ENCODE measurements around the gene CFAP45.

The CFAP45 gene

GRCh38 chr1:159895286-159895685 is 4.7 kb downstream of the CFAP45 start:
- no peak for DNase-seq (ENCODE audit: low read depth)
- TF ChIP-seq, protein P1, sequence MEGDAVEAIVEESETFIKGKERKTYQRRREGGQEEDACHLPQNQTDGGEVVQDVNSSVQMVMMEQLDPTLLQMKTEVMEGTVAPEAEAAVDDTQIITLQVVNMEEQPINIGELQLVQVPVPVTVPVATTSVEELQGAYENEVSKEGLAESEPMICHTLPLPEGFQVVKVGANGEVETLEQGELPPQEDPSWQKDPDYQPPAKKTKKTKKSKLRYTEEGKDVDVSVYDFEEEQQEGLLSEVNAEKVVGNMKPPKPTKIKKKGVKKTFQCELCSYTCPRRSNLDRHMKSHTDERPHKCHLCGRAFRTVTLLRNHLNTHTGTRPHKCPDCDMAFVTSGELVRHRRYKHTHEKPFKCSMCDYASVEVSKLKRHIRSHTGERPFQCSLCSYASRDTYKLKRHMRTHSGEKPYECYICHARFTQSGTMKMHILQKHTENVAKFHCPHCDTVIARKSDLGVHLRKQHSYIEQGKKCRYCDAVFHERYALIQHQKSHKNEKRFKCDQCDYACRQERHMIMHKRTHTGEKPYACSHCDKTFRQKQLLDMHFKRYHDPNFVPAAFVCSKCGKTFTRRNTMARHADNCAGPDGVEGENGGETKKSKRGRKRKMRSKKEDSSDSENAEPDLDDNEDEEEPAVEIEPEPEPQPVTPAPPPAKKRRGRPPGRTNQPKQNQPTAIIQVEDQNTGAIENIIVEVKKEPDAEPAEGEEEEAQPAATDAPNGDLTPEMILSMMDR (IDR thresholded peaks at IDR 0.05; ENCODE audit: control insufficient read depth, insufficient read depth, low read depth, low read length, missing control alignments) = no peak
- H3K4me3 ChIP-seq (ENCODE audit: control insufficient read depth, low read depth, low read length) = no peak overlapping the region

DNA sequence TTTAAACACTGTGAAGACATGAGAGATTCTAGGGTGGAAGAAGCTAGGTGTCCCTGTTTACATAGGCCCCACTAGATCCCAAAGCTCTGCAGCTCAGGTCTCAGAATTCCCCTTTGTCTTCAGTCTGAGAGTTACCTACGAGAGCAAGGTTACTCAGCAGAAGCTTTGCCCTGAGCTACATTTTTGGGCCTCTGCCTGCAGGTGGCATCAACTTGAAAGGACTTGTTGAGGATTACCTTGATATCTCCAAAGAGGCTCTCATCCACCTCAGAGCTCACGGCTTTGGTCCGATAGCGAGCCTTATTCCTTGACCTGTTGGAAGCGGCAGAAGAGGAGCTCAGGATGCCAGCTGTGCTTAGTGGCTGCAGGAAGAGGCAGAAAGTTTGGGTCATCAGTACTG is 7.0 kb downstream of the CFAP45 start:
- no peak for DNase-seq (ENCODE audit: low read depth)
- H3K4me3 ChIP-seq (ENCODE audit: control insufficient read depth, low read depth, low read length) = no peak overlapping the region
- TF ChIP-seq, protein P1 (IDR thresholded peaks at IDR 0.05; ENCODE audit: control insufficient read depth, insufficient read depth, low read depth, low read length, missing control alignments) = no peak

DNA sequence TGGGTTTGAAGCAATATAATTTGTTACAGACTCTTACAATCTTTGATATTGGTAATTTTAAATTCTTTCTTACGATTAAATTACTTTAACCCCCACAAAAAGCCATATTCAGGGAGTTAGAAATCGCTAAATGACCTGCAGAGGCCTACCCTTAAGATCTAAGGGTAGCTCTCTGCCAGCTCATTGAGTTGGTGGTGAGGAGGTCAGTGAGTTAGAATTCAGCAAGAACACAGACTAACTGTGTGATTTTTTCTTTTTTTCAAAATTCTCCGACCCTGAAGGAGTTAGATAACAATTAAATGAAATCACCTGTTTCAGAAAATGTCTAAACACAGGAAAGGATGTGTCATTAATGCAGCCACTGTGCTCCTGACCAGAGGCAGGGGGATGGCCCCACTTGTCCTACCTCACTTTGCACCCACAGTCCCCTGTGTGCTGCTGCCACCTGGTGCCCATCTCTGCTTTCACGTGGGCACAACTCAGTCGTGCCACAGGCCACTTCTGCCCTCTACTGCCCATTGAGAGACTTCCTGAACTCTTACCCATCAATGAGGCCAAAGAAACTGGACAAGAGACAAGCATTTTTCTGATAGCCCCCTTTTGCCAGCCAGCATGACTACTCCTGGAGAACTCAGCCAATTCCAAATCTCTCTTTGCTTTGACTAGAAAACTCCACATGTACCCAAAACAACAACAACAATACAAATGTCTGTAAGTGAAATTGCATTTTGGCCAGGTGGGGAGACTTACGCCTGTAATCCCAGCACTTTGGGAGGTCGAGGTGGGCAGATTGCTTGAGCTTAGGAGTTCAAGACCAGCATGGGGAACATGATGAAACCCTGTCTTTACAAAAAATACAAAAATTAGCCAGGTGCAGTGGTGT is 8.4 kb downstream of the CFAP45 start:
- H3K4me3 ChIP-seq (ENCODE audit: control insufficient read depth, low read depth, low read length) = no peak overlapping the region
- TF ChIP-seq, protein P1 (IDR thresholded peaks at IDR 0.05; ENCODE audit: control insufficient read depth, insufficient read depth, low read depth, low read length, missing control alignments) = peak; percentile 100
- peak; percentile 61 for DNase-seq (ENCODE audit: low read depth)

GRCh38 chr1:159890390-159890789 is 9.6 kb downstream of the CFAP45 start:
- no peak for DNase-seq (ENCODE audit: low read depth)

DNA sequence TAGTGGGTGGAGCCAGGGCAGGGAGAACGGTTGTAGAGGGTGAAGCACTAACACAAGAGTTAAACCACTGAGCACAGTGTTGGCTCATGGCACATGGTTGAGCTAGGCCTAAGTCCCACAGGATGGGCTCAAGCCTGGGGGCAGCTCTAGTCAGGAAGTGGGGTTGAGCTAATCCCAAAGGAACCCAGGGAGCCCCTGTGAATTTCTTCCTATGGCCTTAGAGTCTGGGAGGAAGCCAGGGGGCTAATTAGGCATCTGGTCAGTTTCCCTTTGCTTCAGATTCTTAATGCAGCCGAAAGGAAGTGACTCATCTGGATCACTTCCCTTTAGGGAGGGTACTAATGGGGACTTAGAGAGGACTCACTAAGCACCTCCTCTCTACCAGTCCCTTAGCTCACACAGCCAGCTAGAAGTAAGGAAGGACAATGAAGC is 10.1 kb downstream of the CFAP45 start:
- peak; percentile 82 for DNase-seq (ENCODE audit: low read depth)
- TF ChIP-seq, protein P1 (IDR thresholded peaks at IDR 0.05; ENCODE audit: control insufficient read depth, insufficient read depth, low read depth, low read length, missing control alignments) = no peak
- no peak overlapping the region for H3K4me3 ChIP-seq (ENCODE audit: control insufficient read depth, low read depth, low read length)

More at GRCh38 chr1:159890390-159890789, 9.6 kb downstream of the CFAP45 start:
- no peak overlapping the region for H3K4me3 ChIP-seq (ENCODE audit: control insufficient read depth, low read depth, low read length)
- TF ChIP-seq, protein P1 (IDR thresholded peaks at IDR 0.05; ENCODE audit: control insufficient read depth, insufficient read depth, low read depth, low read length, missing control alignments) = no peak

DNA sequence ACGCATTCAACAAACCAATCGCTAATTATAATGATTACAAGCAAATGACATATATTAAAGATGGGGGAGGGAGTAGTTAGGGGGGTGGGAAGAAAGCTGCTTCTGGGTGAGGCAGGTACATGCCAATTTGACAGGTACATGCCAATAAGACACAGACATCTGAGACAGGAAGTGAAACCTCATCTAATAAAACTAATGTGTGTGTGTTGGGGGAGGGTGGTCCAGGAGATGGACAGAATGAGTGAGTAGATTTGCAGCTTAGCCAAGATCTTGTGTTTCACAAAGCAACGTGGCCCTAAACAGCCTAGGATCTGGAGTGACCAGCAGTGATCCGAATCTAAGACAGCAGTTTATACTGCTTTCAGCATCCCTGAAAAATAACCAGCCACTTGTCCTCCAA is 10.8 kb downstream of the CFAP45 start:
- no peak for DNase-seq (ENCODE audit: low read depth)
- TF ChIP-seq, protein P1 (IDR thresholded peaks at IDR 0.05; ENCODE audit: control insufficient read depth, insufficient read depth, low read depth, low read length, missing control alignments) = no peak
- H3K4me3 ChIP-seq (ENCODE audit: control insufficient read depth, low read depth, low read length) = no peak overlapping the region
